B cell (primary cell): ENCODE data around the gene KIF3C. TPM values are rescaled to one million over a fixed set of nuclear protein-coding genes. Genes with fewer than 3 reads are reported as not detected.

Source experiments
- ATAC-seq: fragments of 200-7000 bp; cut with Tn5 transposase; one replicate; pipeline ENCODE4 v1.10.0; 2021; ENCODE audit warnings: low read depth, mild to moderate bottlenecking, moderate number of reproducible peaks, moderate library complexity
- CTCF ChIA-PET: fragments of 350-600 bp; sonication (Branson Sonifier 250); formaldehyde crosslinking; loops from one replicate; lab custom pipeline; 2021; ENCODE audit warnings: antibody characterized with exemption, inconsistent platforms; lab: Charles Lee
- POLR2A ChIA-PET: fragments of 350-600 bp; sonication (Branson Sonifier 250); formaldehyde crosslinking; loops from one replicate; lab custom pipeline; 2021; ENCODE audit warnings: antibody characterized with exemption; lab: Charles Lee
- DNase-seq: peaks from one replicate; pipeline ENCODE4 v3.0.0; 2013
- H2AFZ ChIP-seq: 2 replicates; pipeline ENCODE4 v1.6.1; 2012; ENCODE audit warnings: mild to moderate bottlenecking, low read depth, low read length; ENCODE audit not compliant: insufficient read depth, poor library complexity, severe bottlenecking
- H3K27ac ChIP-seq, 2 donors: 1 replicate in 1 of 2; 2 replicates in 1 of 2; pipeline ENCODE4 v1.5.1; 2012 to 2013; ENCODE audit warnings: low read length in 2 of 2, mild to moderate bottlenecking in 2 of 2, moderate library complexity in 1 of 2
- H3K27me3 ChIP-seq, 4 experiments: fragments of 200-600 bp in 1 of 4; sonication (generic) in 1 of 4; replicated peaks in 1 of 4; 1 replicate in 2 of 4; 2 replicates in 2 of 4; pipeline versions ENCODE4 v1.6.1 to v1.7.0; 2013 to 2016; ENCODE audit warnings: low read length in 3 of 4, mild to moderate bottlenecking in 2 of 4, mixed read lengths in 1 of 4, moderate library complexity in 1 of 4; ENCODE audit not compliant: insufficient read depth in 4 of 4, control insufficient read depth in 3 of 4; ENCODE audit errors: control extremely low read depth in 1 of 4
- H3K36me3 ChIP-seq, 2 experiments: replicated peaks in 1 of 2; 1 replicate in 1 of 2; 2 replicates in 1 of 2; pipeline versions ENCODE4 v1.6.1 to v1.7.1; 2013; ENCODE audit warnings: low read length in 1 of 2; ENCODE audit not compliant: insufficient read depth in 2 of 2, control insufficient read depth in 1 of 2; ENCODE audit errors: control extremely low read depth in 1 of 2, extremely low read depth in 1 of 2
- H3K4me1 ChIP-seq, 2 donors: fragments of 200-600 bp in 1 of 2; sonication (generic) in 1 of 2; 1 replicate in 1 of 2; 2 replicates in 1 of 2; pipeline versions ENCODE4 v1.5.1 to v1.6.1; 2013 to 2017; ENCODE audit warnings: low read length in 2 of 2; ENCODE audit not compliant: control insufficient read depth in 2 of 2, insufficient read depth in 2 of 2
- H3K4me2 ChIP-seq: replicated peaks from 2 replicates; pipeline ENCODE3; 2012; ENCODE audit warnings: mild to moderate bottlenecking, low read depth, low read length; ENCODE audit not compliant: poor library complexity, severe bottlenecking
- H3K4me3 ChIP-seq, 5 experiments: fragments of 200-600 bp in 1 of 5; sonication (generic) in 1 of 5; 1 replicate in 3 of 5; 2 replicates in 2 of 5; pipeline versions ENCODE4 v1.5.1 to v1.7.0; 2011 to 2016; ENCODE audit warnings: low read length in 4 of 5, mild to moderate bottlenecking in 4 of 5, low read depth in 2 of 5, control low read depth in 1 of 5, moderate library complexity in 1 of 5; ENCODE audit not compliant: insufficient read depth in 1 of 5; ENCODE audit errors: control extremely low read depth in 1 of 5, extremely low read depth in 1 of 5
- H3K79me2 ChIP-seq: fragments of 200-600 bp; sonication (generic); one replicate; pipeline ENCODE4 v1.6.0; 2016; ENCODE audit warnings: low read length; ENCODE audit not compliant: control insufficient read depth, insufficient read depth
- H3K9ac ChIP-seq: fragments of 200-600 bp; sonication (generic); 2 replicates; pipeline ENCODE4 v1.6.1; 2017; ENCODE audit warnings: mild to moderate bottlenecking, low read length, moderate library complexity
- H3K9me3 ChIP-seq, 3 donors: one replicate each; pipeline versions ENCODE4 v1.6.1 to v1.7.1; 2013; ENCODE audit warnings: low read length in 2 of 3; ENCODE audit not compliant: control insufficient read depth in 2 of 3, insufficient read depth in 1 of 3; ENCODE audit errors: control extremely low read depth in 1 of 3
- H4K20me1 ChIP-seq: 2 replicates; pipeline ENCODE4 v1.6.0; 2012; ENCODE audit warnings: mild to moderate bottlenecking, low read length; ENCODE audit not compliant: insufficient read depth, control insufficient read depth, poor library complexity, severe bottlenecking
- H3K27ac Mint-ChIP-seq: one replicate; pipeline ENCODE4 v1.8.0; 2021; ENCODE audit warnings: mixed read lengths
- H3K27me3 Mint-ChIP-seq: one replicate; pipeline ENCODE4 v1.8.0; 2021; ENCODE audit warnings: mixed read lengths
- H3K4me1 Mint-ChIP-seq: one replicate; pipeline ENCODE4 v1.8.0; 2021; ENCODE audit warnings: mixed read lengths
- H3K4me3 Mint-ChIP-seq: one replicate; pipeline ENCODE4 v1.8.0; 2021; ENCODE audit warnings: mixed read lengths
- H3K9me3 Mint-ChIP-seq: one replicate; pipeline ENCODE4 v1.8.0; 2022; ENCODE audit warnings: mixed read lengths; ENCODE audit not compliant: insufficient read depth
- EZH2 ChIP-seq: IDR thresholded peaks from 2 replicates; pipeline ENCODE4 v1.6.1; 2012; ENCODE audit warnings: borderline replicate concordance, low read depth, mild to moderate bottlenecking, moderate library complexity, low read length; ENCODE audit not compliant: insufficient read depth, poor library complexity, severe bottlenecking
- WGBS: methylation state at CpG from one replicate; pipeline ENCODE4 v1.1.5; 2013; ENCODE audit warnings: missing lambda C conversion rate; ENCODE audit not compliant: insufficient coverage; 5-methylcytosine and 5-hydroxymethylcytosine counted together
- intact Hi-C: fragments of 100-400 bp; cut with micrococcal nuclease; formaldehyde crosslinking; loops from one replicate; pipeline ENCODE4 v1.10.0; 2022
- polyA plus RNA-seq: library from polyadenylated mRNA; depleted of rRNA; stranded (reverse); fragments of >200 nt; gene quantifications from 2 replicates; pipeline ENCODE4 v1.2.3, GENCODE V29; 2012
- total RNA-seq, 2 donors: library from RNA; stranded (reverse); fragments of 120-200 nt in 1 of 2; gene quantifications; 1 replicate in 1 of 2; 2 replicates in 1 of 2; pipeline versions ENCODE4 v1.2.3 to v1.2.4, GENCODE V29; 2013 to 2022
- TF ChIP-seq, protein P1 (sequence below): fragments of 200-600 bp; IDR thresholded peaks from one replicate; pipeline ENCODE4 v1.8.0; 2022; ENCODE audit warnings: antibody characterized with exemption, mild to moderate bottlenecking

The KIF3C gene
- total and polyA plus RNA-seq, 2 donors (not counting 1 experiment from before 2014, with no cell fraction given) = 0.84 to 4.0 TPM

DNA sequence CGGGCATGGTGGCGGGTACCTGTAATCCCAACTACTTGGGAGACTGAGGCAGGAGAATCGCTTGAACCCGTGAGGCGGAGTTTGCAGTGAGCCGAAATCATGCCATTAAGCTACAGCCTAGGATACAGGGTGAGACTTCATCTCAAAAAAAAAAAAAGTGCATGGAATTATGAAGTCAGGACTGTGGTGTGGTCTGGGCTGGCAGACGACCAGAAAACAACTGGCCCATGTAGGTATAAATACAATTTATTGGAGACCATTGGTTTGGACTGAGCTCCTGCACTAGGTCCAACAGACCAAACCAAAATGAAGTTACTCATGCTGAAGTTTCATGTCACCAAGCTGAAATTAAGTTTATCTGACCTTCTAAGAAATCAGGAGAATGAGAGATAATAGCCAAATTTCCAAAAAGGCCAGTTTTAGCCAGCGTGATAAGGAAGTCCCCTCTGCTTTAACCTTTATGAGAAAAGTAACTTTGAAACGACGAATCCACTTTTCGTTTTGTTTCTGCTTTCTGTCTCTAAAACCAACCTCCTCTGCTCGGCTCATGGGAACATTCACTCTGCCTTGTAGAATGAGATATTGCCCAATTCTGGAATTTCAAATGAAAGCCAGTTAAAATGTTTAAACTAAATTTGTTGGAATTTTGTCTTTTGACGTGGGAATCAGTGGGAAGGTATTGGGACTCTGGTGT is 33.9 kb upstream of the KIF3C start:
- H3K9me3 Mint-ChIP-seq = no peaks in the 10 kb centered on the region
- no peaks in the 10 kb centered on the region for H3K27me3 Mint-ChIP-seq
- Histone ChIP-seq H3K4me2 (no peak overlapping the region), H4K20me1 (no peaks in the 10 kb centered on the region), H3K4me3 (no peak overlapping the region), H3K27ac (no peak overlapping the region), H3K27me3 (no peaks in the 10 kb centered on the region), H3K9ac (no peak overlapping the region), H3K4me1 (no peaks in the 10 kb centered on the region), H3K79me2 (no peaks in the 10 kb centered on the region), H2AFZ (no peak overlapping the region), H3K9me3 (no peaks in the 10 kb centered on the region), H3K36me3 (no peaks in the 10 kb centered on the region)
- 96% methylated on average over 10 of the region's 13 CpGs for WGBS
- ChIA-PET POLR2A (no interaction called here), CTCF (no interaction called here)
- TF ChIP-seq, protein P1, sequence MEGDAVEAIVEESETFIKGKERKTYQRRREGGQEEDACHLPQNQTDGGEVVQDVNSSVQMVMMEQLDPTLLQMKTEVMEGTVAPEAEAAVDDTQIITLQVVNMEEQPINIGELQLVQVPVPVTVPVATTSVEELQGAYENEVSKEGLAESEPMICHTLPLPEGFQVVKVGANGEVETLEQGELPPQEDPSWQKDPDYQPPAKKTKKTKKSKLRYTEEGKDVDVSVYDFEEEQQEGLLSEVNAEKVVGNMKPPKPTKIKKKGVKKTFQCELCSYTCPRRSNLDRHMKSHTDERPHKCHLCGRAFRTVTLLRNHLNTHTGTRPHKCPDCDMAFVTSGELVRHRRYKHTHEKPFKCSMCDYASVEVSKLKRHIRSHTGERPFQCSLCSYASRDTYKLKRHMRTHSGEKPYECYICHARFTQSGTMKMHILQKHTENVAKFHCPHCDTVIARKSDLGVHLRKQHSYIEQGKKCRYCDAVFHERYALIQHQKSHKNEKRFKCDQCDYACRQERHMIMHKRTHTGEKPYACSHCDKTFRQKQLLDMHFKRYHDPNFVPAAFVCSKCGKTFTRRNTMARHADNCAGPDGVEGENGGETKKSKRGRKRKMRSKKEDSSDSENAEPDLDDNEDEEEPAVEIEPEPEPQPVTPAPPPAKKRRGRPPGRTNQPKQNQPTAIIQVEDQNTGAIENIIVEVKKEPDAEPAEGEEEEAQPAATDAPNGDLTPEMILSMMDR = no peak
- no peak for TF ChIP-seq EZH2
- intact Hi-C loops = no loop called here
- no peak for ATAC-seq
- DNase-seq = no peak
- H3K4me3 Mint-ChIP-seq = no peak overlapping the region
- H3K27ac Mint-ChIP-seq = no peak overlapping the region
- no peaks in the 10 kb centered on the region for H3K4me1 Mint-ChIP-seq

DNA sequence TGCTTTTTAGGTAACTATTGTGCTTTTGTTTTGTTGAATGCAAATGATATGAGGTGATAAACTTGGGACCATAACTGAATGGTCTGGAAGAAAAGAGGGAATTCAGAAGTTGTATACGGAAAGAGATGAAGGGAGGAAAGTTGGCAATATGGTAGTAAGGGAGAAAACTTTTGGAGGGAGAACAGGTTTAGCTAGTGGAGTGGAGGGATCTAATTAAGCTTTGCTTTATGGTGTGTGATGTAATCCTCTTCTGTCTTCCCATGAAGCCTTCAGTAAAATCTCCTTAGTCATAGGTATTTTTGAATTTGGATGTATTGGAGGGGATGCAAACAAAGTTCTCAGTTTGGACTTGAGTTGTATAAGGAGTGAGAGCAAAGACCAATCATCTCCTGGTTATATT is 31.4 kb upstream of the KIF3C start:
- Histone ChIP-seq H3K4me2 (no peak overlapping the region), H3K4me1 (no peaks in the 10 kb centered on the region), H3K36me3 (no peaks in the 10 kb centered on the region), H3K9me3 (peaks cover 0 to 6% (median 0%) of the 10 kb centered on the region in 3 donors), H2AFZ (no peak overlapping the region), H3K27me3 (no peaks in the 10 kb centered on the region), H4K20me1 (no peaks in the 10 kb centered on the region), H3K79me2 (no peaks in the 10 kb centered on the region), H3K4me3 (no peak overlapping the region), H3K27ac (no peak overlapping the region), H3K9ac (no peak overlapping the region)
- DNase-seq = no peak
- WGBS = 100% methylated on average over 1 of the region's 1 CpG
- no peak for ATAC-seq
- Mint-ChIP-seq H3K9me3 (peaks cover 6% of the 10 kb centered on the region), H3K4me1 (no peaks in the 10 kb centered on the region), H3K4me3 (no peak overlapping the region), H3K27me3 (no peaks in the 10 kb centered on the region), H3K27ac (no peak overlapping the region)
- TF ChIP-seq, protein P1 = no peak
- ChIA-PET CTCF (no interaction called here), POLR2A (no interaction called here)
- intact Hi-C loops = no loop called here
